B cell (primary cell): ENCODE data around the gene TLDC2.
"Not testable (repeated sequence)": the region's sequence is repeated elsewhere in the genome, so short reads cannot be mapped to it uniquely, and the experiment has no call there.

Experiments used
- EZH2 ChIP-seq: IDR thresholded peaks from 2 replicates; pipeline ENCODE4 v1.6.1; 2012; ENCODE audit warnings: borderline replicate concordance, low read depth, mild to moderate bottlenecking, moderate library complexity, low read length; ENCODE audit not compliant: insufficient read depth, poor library complexity, severe bottlenecking
- TF ChIP-seq, protein P1 (sequence below): fragments of 200-600 bp; IDR thresholded peaks from one replicate; pipeline ENCODE4 v1.8.0; 2022; ENCODE audit warnings: antibody characterized with exemption, mild to moderate bottlenecking

DNA sequence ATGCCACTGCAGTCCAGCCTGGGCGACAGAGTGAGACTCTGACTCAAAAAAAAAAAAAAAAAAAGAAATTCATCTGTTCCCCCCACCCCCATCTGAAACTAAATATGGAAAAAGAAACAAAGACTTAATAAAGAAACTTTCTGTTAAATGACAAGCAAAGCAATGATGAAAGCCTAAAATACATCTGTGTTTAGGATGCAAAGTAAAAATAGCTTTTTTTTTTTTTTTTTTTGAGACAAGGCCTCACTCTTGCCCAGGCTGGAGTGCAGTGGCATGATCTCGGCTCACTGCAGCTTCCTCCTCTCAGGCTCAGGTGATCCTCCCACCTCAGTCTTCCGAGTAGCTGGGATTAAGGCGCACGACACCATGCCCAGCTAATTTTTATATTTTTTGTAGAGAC lies 845 bp upstream of the TLDC2 start:
- TF ChIP-seq, protein P1, sequence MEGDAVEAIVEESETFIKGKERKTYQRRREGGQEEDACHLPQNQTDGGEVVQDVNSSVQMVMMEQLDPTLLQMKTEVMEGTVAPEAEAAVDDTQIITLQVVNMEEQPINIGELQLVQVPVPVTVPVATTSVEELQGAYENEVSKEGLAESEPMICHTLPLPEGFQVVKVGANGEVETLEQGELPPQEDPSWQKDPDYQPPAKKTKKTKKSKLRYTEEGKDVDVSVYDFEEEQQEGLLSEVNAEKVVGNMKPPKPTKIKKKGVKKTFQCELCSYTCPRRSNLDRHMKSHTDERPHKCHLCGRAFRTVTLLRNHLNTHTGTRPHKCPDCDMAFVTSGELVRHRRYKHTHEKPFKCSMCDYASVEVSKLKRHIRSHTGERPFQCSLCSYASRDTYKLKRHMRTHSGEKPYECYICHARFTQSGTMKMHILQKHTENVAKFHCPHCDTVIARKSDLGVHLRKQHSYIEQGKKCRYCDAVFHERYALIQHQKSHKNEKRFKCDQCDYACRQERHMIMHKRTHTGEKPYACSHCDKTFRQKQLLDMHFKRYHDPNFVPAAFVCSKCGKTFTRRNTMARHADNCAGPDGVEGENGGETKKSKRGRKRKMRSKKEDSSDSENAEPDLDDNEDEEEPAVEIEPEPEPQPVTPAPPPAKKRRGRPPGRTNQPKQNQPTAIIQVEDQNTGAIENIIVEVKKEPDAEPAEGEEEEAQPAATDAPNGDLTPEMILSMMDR = not testable (repeated sequence)
- TF ChIP-seq EZH2 = not testable (repeated sequence)
